GM18511 (cell line): ENCODE results near the gene SOX18.

Experiments used
- ATAC-seq: cut with Tn5 transposase; IDR thresholded peaks from one replicate; pipeline ENCODE4 v1.9.1; 2021; ENCODE audit warnings: mild to moderate bottlenecking, moderate library complexity; ENCODE audit not compliant: unreplicated experiment

Gene SOX18

GRCh38 chr20:64053841-64054661, 4.6 kb upstream of the SOX18 start:
- ATAC-seq: no peak

DNA sequence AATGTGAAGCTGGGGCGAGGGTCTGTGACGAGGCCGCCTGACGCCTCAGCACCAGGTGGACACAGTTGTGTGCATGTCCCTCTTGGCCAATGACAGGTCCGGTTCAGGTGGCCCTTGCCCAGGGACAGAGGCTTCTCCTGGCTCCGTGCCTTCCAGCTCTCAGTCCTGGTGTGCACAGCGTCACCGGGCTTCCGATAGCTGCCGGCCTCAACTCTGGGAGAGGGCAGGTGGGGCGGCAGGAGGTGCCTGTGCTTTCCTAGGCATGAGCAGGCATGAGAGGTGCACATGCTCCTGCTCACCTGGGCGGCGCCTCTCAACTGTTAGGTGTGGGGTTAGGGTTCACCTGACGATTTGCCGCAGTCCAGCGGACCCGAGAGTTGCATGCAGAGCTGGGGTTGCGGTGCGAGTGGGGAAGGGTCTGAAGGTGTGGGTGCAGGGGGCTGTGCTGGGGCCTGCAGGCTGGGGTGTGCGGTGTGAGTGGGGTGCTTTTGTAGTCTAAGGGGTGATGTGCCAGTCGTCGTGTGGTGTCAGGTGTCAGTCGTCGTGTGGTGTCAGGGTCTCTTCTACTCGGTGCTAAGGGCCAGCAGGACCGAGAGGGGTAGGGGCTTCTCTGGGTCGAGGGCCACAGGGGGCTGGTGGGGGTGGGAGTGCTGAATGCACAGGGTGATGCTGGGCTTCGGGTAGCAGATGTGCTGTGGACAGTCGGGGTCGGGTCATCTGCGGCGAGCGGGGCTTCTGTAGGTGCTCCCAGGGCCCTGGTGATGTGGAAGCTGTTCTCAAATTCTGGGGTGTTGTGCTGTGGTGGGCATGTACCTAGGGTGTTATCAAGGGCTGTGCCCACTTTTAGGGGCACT, 3.8 kb upstream of the SOX18 start:
- ATAC-seq: no peak

DNA sequence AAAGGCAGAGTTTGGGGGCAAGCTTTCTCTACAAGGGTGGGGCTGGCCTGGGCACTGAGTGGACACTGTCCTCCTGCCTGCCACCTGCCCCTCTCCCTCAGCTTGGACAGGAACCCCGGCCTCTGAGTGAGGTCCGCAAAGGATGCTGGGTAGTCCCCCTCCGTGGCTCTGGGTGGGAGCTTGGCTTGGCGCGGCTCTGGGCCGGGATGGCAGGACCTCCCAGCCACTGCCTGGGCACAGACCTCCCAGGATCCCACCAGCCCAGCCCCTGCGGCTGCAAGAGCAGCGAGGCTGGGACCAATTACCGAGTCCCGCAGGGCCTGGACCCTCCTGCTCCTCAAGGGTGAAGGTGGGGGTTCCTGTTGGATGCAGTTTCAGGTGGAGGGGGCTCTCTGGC, 2.9 kb upstream of the SOX18 start:
- ATAC-seq: no peak

GRCh38 chr20:64051561-64052325, 2.3 kb upstream of the SOX18 start:
- ATAC-seq: no peak

DNA sequence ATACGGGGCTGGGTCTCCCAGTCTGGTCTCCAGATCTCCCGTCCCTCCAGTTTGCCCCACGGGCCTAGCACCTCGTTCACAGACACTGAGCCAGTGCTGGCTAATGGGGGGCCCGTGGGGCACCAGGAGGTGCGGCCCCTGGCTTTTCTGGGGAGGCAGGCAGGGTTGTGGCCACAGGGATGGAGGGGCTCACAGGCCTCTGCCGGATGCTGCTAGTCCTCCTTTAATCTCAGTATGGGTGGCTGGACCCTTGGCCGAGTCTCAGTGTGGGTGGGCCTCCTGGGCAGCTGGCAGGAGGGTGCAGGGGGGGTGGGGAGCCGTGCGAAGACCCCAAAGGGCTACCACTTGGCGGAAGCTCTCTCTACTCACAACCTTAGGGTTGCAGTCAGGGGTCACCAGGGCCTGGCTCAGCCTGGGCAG, 1.6 kb upstream of the SOX18 start:
- no peak for ATAC-seq

DNA sequence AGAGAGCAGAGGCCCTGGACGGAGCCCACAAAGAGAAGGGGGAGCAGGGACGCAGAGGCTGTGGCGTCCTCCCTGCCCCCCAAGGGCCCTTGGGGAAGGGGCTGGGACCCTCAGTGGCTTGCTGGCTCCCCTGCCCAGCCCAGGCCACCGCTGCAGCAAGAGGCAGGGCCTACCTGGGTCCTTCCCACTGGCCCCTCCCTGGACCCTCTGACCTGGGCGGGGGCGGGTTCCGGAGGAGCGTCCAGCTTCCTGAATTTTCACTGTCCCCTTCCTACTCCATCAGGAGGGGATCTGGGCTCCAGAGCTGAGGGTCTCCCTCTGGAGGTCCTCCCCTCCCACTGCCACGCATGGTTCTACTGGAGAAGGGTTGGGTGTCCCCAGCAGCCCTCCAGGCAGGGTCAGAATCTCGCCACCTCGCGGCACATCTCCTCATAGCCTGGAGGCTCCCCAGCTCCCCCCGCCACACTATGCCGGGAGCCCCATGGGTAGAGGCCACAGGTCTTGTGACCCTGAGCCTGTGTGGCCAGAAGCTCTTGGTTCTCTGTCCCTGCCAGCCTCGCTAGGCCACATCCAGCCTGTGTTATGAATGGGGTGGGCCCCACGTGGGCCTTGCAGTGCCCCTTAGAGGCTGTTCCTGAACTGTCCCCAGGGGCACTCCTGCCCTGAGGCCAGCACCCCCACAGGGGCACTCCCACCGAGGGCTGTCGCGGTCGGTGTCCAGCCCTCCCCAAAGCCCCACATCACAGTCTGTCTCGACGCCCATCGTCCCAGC, 1.0 kb upstream of the SOX18 start:
- ATAC-seq: no peak

DNA sequence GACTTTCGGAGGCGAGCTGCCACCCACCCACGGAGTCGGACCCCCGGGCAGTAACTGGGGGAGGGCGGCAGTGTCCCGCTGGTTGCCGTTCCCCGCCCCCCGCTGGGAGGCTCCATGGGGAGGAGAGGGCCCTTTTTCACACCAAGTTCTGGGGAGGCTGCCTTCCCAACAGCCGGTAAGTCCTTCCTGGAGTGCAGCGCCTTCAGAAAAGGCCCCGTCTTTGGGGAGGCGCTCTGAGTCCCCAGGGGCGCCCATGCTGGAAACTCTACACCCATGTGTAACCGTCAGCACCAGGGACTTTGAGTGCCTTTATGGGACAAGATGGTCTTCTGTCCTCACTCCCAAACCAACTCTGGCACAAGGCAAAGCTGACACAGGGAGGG, 430 bp upstream of the SOX18 start:
- no peak for ATAC-seq

DNA sequence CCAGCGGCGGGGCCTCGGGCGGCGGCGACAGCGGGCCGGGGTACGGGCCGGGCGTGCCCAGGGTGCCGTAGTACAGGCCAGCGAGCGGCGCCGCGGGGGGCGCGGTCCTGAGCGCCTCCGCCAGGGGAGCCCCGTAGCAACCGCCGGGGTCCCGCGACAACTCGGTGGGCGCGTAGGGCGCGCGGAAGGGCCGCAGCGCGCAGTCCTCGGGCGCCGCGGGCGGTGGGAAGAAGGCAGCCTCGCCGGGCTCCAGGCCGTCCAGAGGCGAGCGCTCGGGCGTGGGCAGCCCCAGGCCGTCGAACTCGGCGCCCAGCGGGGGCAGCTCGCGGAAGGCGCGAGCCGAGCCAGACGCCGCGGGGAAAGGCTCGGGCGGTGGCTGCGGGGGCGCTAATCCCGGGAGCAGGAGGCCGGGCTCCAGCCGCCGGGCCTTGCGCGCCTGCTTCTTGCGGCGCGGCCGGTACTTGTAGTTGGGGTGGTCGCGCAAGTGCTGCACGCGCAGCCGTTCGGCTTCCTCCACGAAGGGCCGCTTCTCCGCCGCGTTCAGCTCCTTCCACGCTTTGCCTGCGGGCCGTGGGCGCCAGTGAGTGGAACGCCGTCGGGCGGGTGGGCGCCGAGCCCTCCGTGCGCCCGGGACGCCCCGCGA, 916 bp downstream of the SOX18 start:
- no peak for ATAC-seq

- ATAC-seq: no peak
Observed at GRCh38 chr20:64047968-64048401, 1.5 kb downstream of the SOX18 start.

- no peak for ATAC-seq
Observed at GRCh38 chr20:64047046-64047389, 2.4 kb downstream of the SOX18 start.

- no peak for ATAC-seq
Observed at GRCh38 chr20:64045346-64046011, 4.0 kb downstream of the SOX18 start.

DNA sequence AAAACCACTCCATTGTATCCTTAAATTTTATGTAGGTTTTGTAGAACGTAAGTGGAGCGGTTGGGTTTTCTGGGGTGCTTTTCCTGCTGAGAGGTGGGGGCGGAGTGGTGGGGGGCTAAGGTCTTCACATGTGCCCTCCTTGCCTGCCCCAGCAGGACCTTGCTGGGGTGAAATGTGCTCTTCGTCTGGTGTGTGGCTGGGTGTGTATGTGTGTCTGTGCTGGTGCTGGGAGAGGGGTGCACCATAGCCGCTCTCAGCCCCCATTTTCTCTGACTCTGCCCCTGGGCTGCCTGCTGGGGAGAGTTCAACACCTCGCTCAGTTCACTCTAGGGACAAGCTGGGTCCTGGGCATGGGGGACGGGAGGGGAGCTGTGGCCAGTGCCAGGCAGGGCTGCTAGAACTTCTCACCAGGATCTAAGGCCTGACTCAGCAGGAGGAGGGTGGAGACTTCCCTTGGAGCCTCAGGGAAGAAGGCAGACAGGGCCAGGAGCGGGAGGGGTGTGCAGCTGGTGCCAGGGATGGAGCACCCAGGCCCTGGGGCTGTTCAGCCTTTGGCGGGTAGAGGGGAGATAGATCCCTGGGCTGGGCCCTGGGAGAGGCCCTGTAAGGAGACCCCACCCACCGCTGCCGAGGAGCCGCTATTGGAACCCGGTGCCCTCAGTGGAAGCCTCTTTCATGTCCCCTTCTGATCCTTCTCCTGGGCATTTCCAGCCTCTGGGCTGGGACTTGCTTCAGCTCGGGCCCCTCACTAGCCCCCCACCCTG, 4.8 kb downstream of the SOX18 start:
- ATAC-seq: no peak

- ATAC-seq: no peak
Observed at GRCh38 chr20:64043768-64044167, 5.7 kb downstream of the SOX18 start.

GRCh38 chr20:64042054-64042781, 7.2 kb downstream of the SOX18 start:
- no peak for ATAC-seq

GRCh38 chr20:64041781-64042053, 7.7 kb downstream of the SOX18 start:
- ATAC-seq: no peak

GRCh38 chr20:64041040-64041780, 8.2 kb downstream of the SOX18 start:
- ATAC-seq: no peak

GRCh38 chr20:64040231-64041039, 9.0 kb downstream of the SOX18 start:
- ATAC-seq: no peak
